Stimulated activated CD4-positive, alpha-beta T cell treated with anti-CD3 and anti-CD28 coated beads, Interleukin-4, amount 100 ng/mL, for 24 hours (primary cell): ENCODE results near the gene THAP3.

Source experiments
- DNase-seq: peaks from one replicate; pipeline ENCODE4 v3.0.0-alpha.2; 2020

The THAP3 gene

GRCh38 chr1:6624710-6625583 lies at the start of gene THAP3:
THAP3 (plus strand) TSS chr1:6624868; CDS start chr1:6625219, 351 bp downstream.
- peak; percentile 88 for DNase-seq

GRCh38 chr1:6577831-6578525 lies 46.7 kb upstream of the THAP3 start:
- DNase-seq, result no peak

GRCh38 chr1:6578624-6579373 lies 45.9 kb upstream of the THAP3 start:
- no peak for DNase-seq

GRCh38 chr1:6579374-6580118 lies 45.1 kb upstream of the THAP3 start, which contains the start of gene ZBTB48:
ZBTB48 (plus strand) TSS chr1:6579994; CDS start chr1:6580610, 616 bp downstream.
- peak; percentile 97 for DNase-seq

- DNase-seq, result no peak
Measured at GRCh38 chr1:6580119-6580592, 44.5 kb upstream of the THAP3 start.

GRCh38 chr1:6580593-6581409 lies 43.9 kb upstream of the THAP3 start:
- DNase-seq, result no peak

GRCh38 chr1:6581561-6582305 lies 42.9 kb upstream of the THAP3 start:
- no peak for DNase-seq

GRCh38 chr1:6582370-6582769 lies 42.3 kb upstream of the THAP3 start:
- no peak for DNase-seq

- no peak for DNase-seq
Measured at GRCh38 chr1:6584126-6585080, 40.3 kb upstream of the THAP3 start.

GRCh38 chr1:6585081-6585722 lies 39.5 kb upstream of the THAP3 start:
- no peak for DNase-seq

GRCh38 chr1:6585841-6586240 lies 38.8 kb upstream of the THAP3 start:
- DNase-seq, result no peak

GRCh38 chr1:6586404-6586816 lies 38.3 kb upstream of the THAP3 start:
- DNase-seq, result no peak

GRCh38 chr1:6587261-6588005 lies 37.2 kb upstream of the THAP3 start:
- no peak for DNase-seq

- DNase-seq, result no peak
Measured at GRCh38 chr1:6588128-6588892, 36.4 kb upstream of the THAP3 start.

- no peak for DNase-seq
Measured at GRCh38 chr1:6588893-6589520, 35.7 kb upstream of the THAP3 start.

- no peak for DNase-seq
Measured at GRCh38 chr1:6590046-6590445, 34.6 kb upstream of the THAP3 start.

GRCh38 chr1:6591222-6591621 lies 33.4 kb upstream of the THAP3 start:
- no peak for DNase-seq
